Spleen (tissue), 11 donors: ENCODE results near the gene BACH2. TPM values are rescaled to one million over a fixed set of nuclear protein-coding genes. Genes with fewer than 3 reads are reported as not detected.
"Not testable (repeated sequence)": the region's sequence is repeated elsewhere in the genome, so short reads cannot be mapped to it uniquely, and the experiment has no call there.

ENCODE experiments used
- DNase-seq: peaks from one replicate; pipeline ENCODE4 v3.0.0-alpha.2; 2020
- H3K27ac ChIP-seq, 8 donors: fragments of 200-600 bp; sonication (generic) in 7 of 8; 1 replicate in 4 of 8; 2 replicates in 4 of 8; pipeline versions ENCODE4 v1.5.0 to v1.8.0; 2016 to 2021; ENCODE audit warnings: inconsistent platforms in 4 of 8, mild to moderate bottlenecking in 4 of 8, moderate library complexity in 1 of 8
- H3K27me3 ChIP-seq, 7 donors: fragments of 200-600 bp; sonication (generic) in 6 of 7; replicated peaks in 1 of 7; 1 replicate in 4 of 7; 2 replicates in 3 of 7; pipeline versions ENCODE4 v1.5.0 to v1.8.0; 2016 to 2021; ENCODE audit warnings: inconsistent platforms in 3 of 7, mild to moderate bottlenecking in 1 of 7
- H3K36me3 ChIP-seq, 6 donors: fragments of 200-600 bp; sonication (generic) in 5 of 6; 1 replicate in 4 of 6; 2 replicates in 2 of 6; pipeline versions ENCODE4 v1.5.0 to v1.8.0; 2016 to 2021; ENCODE audit warnings: inconsistent platforms in 2 of 6
- H3K4me1 ChIP-seq, 6 donors: fragments of 200-600 bp; sonication (generic) in 5 of 6; 1 replicate in 3 of 6; 2 replicates in 3 of 6; pipeline versions ENCODE4 v1.5.0 to v1.8.0; 2016 to 2021; ENCODE audit warnings: inconsistent platforms in 3 of 6
- H3K4me3 ChIP-seq, 8 donors: fragments of 200-600 bp; sonication (generic) in 7 of 8; 1 replicate in 4 of 8; 2 replicates in 4 of 8; pipeline versions ENCODE4 v1.5.0 to v1.8.0; 2016 to 2021; ENCODE audit warnings: inconsistent platforms in 4 of 8, mild to moderate bottlenecking in 4 of 8, moderate library complexity in 2 of 8
- H3K9me3 ChIP-seq, 8 donors: fragments of 200-600 bp; sonication (generic) in 7 of 8; 1 replicate in 4 of 8; 2 replicates in 4 of 8; pipeline versions ENCODE4 v1.5.0 to v1.8.0; 2016 to 2021; ENCODE audit warnings: inconsistent platforms in 4 of 8
- POLR2A ChIP-seq, 3 donors: fragments of 450-650 bp; IDR thresholded peaks; one replicate each; pipeline ENCODE4 v1.5.1; 2017; ENCODE audit warnings: antibody characterized with exemption in 3 of 3, mild to moderate bottlenecking in 1 of 3
- POLR2AphosphoS5 ChIP-seq, 3 donors: sonication (generic); formaldehyde crosslinking; IDR thresholded peaks; one replicate each; pipeline ENCODE4 v1.5.1; 2017; ENCODE audit warnings: antibody characterized with exemption in 3 of 3
- WGBS, 5 donors: extraction: QIAGEN DNeasy Blood & Tissue Kit in 3 of 5; methylation state at CpG; one replicate each; pipeline versions ENCODE4 v1.1.5 to v1.1.7; 2013 to 2018; 5-methylcytosine and 5-hydroxymethylcytosine counted together
- intact Hi-C: fragments of 100-400 bp; cut with DNase I; formaldehyde crosslinking; loops from one replicate; pipeline ENCODE4 v1.15.0; 2023; ENCODE audit warnings: low total_unique reads
- polyA plus RNA-seq, 3 donors: library from polyadenylated mRNA; stranded (reverse); fragments of 200-250 nt; gene quantifications; one replicate each; pipeline ENCODE4 v1.2.1, GENCODE V29; 2013
- total RNA-seq, 7 donors: library from RNA; depleted of rRNA in 3 of 7; stranded (reverse); fragments of >200 nt in 3 of 7; fragmentation: NEBNext Ultra II Directional in 4 of 7; extraction: Animal tissue kit (Norgen Biotek cat#: 25700) in 4 of 7; gene quantifications; one replicate each; pipeline versions ENCODE4 v1.1.0 to v1.2.1, GENCODE V29; 2016 to 2021
- TF ChIP-seq, protein P1 (sequence below), 11 experiments: fragments of 200-600 bp in 7 of 11; fragments of 450-650 bp in 4 of 11; sonication (generic) in 4 of 11; IDR thresholded peaks in 8 of 11; conservative IDR thresholded peaks in 3 of 11; 1 replicate in 7 of 11; 2 replicates in 4 of 11; pipeline versions ENCODE4 v1.4.0 to v1.8.0; 2016 to 2021; ENCODE audit warnings: antibody characterized with exemption in 11 of 11, inconsistent platforms in 4 of 11, mild to moderate bottlenecking in 1 of 11
- donor health status: healthy with polysubstance abuse.
- donor health status: DM: no; HTN: no; CAD: no; lungs with moderate emphysema.
- donor health status: DM: no; HTN: no; CAD: no.
- donor health status: Bipolar disorder and iron deficiency.
- donor health status: healthy.
- donor health status: DM: no; HTN: no; CAD: no.
- donor health status: DM: yes; HTN: yes; CAD: no.

BACH2 gene
- total and polyA plus RNA-seq, 10 donors, result 3.0 to 53.8 (median 32.3) TPM

DNA sequence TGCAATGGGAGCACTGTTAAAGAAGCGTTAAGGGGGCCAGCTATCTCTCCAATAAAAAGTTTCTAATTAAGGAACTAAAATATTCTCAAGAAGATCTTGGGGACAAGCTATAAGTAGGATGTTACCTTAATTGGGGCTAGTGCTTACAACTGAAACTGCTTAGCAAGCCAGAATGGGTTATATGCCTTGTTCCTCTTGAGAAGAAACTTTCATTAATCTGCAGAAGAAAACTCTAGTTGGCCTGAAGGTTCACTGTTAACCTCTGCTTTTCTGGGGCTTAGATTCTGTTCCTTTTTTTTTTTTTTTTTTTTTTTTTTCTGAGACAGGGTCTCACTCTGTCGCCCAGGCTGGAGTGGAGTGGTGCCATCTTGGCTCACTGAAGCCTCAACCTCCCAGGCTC is 82.2 kb downstream of the BACH2 start:
- TF ChIP-seq POLR2A (IDR thresholded peaks at IDR 0.05) (no peak), POLR2AphosphoS5 (IDR thresholded peaks at IDR 0.05) (no peak)
- TF ChIP-seq, protein P1, sequence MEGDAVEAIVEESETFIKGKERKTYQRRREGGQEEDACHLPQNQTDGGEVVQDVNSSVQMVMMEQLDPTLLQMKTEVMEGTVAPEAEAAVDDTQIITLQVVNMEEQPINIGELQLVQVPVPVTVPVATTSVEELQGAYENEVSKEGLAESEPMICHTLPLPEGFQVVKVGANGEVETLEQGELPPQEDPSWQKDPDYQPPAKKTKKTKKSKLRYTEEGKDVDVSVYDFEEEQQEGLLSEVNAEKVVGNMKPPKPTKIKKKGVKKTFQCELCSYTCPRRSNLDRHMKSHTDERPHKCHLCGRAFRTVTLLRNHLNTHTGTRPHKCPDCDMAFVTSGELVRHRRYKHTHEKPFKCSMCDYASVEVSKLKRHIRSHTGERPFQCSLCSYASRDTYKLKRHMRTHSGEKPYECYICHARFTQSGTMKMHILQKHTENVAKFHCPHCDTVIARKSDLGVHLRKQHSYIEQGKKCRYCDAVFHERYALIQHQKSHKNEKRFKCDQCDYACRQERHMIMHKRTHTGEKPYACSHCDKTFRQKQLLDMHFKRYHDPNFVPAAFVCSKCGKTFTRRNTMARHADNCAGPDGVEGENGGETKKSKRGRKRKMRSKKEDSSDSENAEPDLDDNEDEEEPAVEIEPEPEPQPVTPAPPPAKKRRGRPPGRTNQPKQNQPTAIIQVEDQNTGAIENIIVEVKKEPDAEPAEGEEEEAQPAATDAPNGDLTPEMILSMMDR (IDR thresholded peaks at IDR 0.05 in 8 of 11, conservative IDR thresholded peaks at IDR 0.05 in 3 of 11), result no peak
- H3K36me3 ChIP-seq, result no peaks in the 10 kb centered on the region
- no peaks in the 10 kb centered on the region for H3K27me3 ChIP-seq
- intact Hi-C loops, result no loop called here
- H3K27ac ChIP-seq, result peak overlapping the region in 4 of 8 donors; percentile 70 to 86 (median 81)
- no peak overlapping the region for H3K4me3 ChIP-seq
- no peak for DNase-seq
- WGBS, 5 donors, result 65 to 86% (median 74%) methylated on average over 2 of the region's 2 CpGs
- H3K9me3 ChIP-seq, result no peaks in the 10 kb centered on the region
- H3K4me1 ChIP-seq, result peaks cover 10 to 84% (median 51%) of the 10 kb centered on the region in 6 donors

GRCh38 chr6:90212274-90212673 is 84.4 kb downstream of the BACH2 start:
- H3K36me3 ChIP-seq, result no peaks in the 10 kb centered on the region
- H3K4me3 ChIP-seq, result no peak overlapping the region
- TF ChIP-seq POLR2A (IDR thresholded peaks at IDR 0.05) (no peak), POLR2AphosphoS5 (IDR thresholded peaks at IDR 0.05) (no peak)
- TF ChIP-seq, protein P1 (IDR thresholded peaks at IDR 0.05 in 8 of 11, conservative IDR thresholded peaks at IDR 0.05 in 3 of 11), result no peak
- 64 to 81% (median 75%) methylated on average over 3 of the region's 3 CpGs for WGBS, 5 donors
- H3K9me3 ChIP-seq, result no peaks in the 10 kb centered on the region
- peaks cover 7 to 66% (median 30%) of the 10 kb centered on the region in 6 donors for H3K4me1 ChIP-seq
- intact Hi-C loops, result no loop called here
- DNase-seq, result no peak
- no peak overlapping the region for H3K27ac ChIP-seq
- H3K27me3 ChIP-seq, result no peaks in the 10 kb centered on the region

GRCh38 chr6:90209527-90209926 is 87.1 kb downstream of the BACH2 start:
- Histone ChIP-seq H3K4me3 (no peak overlapping the region), H3K27me3 (no peaks in the 10 kb centered on the region), H3K4me1 (peaks cover 0 to 38% (median 5%) of the 10 kb centered on the region in 6 donors), H3K36me3 (peaks cover 0 to 23% (median 0%) of the 10 kb centered on the region in 6 donors), H3K9me3 (no peaks in the 10 kb centered on the region), H3K27ac (no peak overlapping the region)
- TF ChIP-seq POLR2A (IDR thresholded peaks at IDR 0.05) (no peak), POLR2AphosphoS5 (IDR thresholded peaks at IDR 0.05) (no peak)
- TF ChIP-seq, protein P1 (IDR thresholded peaks at IDR 0.05 in 8 of 11, conservative IDR thresholded peaks at IDR 0.05 in 3 of 11), result no peak
- no peak for DNase-seq
- 64 to 71% (median 67%) methylated on average over 6 of the region's 6 CpGs for WGBS, 5 donors
- intact Hi-C loops, result no loop called here

DNA sequence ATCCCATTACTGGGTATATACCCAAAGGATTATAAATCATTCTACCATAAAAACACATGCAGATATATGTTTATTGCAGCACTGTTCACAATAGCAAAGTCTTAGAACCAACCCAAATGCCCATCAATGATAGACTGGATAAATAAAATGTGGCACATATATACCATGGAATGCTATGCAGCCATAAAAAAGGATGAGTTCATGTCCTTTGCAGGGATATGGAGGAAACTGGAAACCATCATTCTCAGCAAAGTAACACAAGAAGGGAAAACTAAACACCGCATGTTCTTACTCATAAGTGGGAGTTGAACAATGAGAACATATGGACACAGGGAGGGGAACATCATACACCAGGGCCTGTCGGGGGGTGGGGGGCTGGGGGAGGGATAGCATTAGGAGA is 88.0 kb downstream of the BACH2 start:
- intact Hi-C loops, H3K27me3 ChIP-seq, H3K9me3 ChIP-seq, H3K4me3 ChIP-seq, DNase-seq, H3K27ac ChIP-seq: not testable (repeated sequence)
- WGBS, 5 donors, result 89 to 100% (median 96%) methylated on average over 2 of the region's 2 CpGs
- peaks cover 0 to 24% (median 0%) of the 10 kb centered on the region in 6 donors for H3K36me3 ChIP-seq
- peaks cover 0 to 30% (median 2%) of the 10 kb centered on the region in 6 donors for H3K4me1 ChIP-seq
